Breast epithelium (tissue), 4 donors: Measurements from ENCODE around the gene FAM131B. TPM values are rescaled to one million over a fixed set of nuclear protein-coding genes. Genes with fewer than 3 reads are reported as not detected.

ENCODE experiments used
- DNase-seq, 2 donors: peaks; one replicate each; pipeline ENCODE4 v3.0.0-alpha.2; 2019; ENCODE audit warnings: low spot score in 2 of 2
- H3K27ac ChIP-seq, 2 donors: fragments of 200-600 bp; sonication (generic) in 1 of 2; one replicate each; pipeline ENCODE4 v1.5.1; 2016 to 2019; ENCODE audit warnings: mild to moderate bottlenecking in 1 of 2
- H3K27me3 ChIP-seq, 2 donors: fragments of 200-600 bp; sonication (generic) in 1 of 2; one replicate each; pipeline versions ENCODE4 v1.5.1 to v1.6.0; 2017 to 2019; ENCODE audit warnings: control low read depth in 1 of 2, mild to moderate bottlenecking in 1 of 2
- H3K36me3 ChIP-seq: fragments of 200-600 bp; one replicate; pipeline ENCODE4 v1.5.1; 2019
- H3K4me1 ChIP-seq, 2 donors: fragments of 200-600 bp; sonication (generic); one replicate each; pipeline ENCODE4 v1.5.1; 2016 to 2019; ENCODE audit warnings: control low read depth in 1 of 2
- H3K4me3 ChIP-seq, 3 donors: fragments of 200-600 bp; sonication (generic); 1 replicate in 2 of 3; 2 replicates in 1 of 3; pipeline ENCODE4 v1.5.1; 2016 to 2019; ENCODE audit warnings: mild to moderate bottlenecking in 3 of 3, moderate library complexity in 2 of 3
- H3K9me3 ChIP-seq, 2 donors: fragments of 200-600 bp; sonication (generic) in 1 of 2; one replicate each; pipeline ENCODE4 v1.5.1; 2016 to 2019; ENCODE audit warnings: control low read depth in 1 of 2
- CTCF ChIP-seq, 3 donors: fragments of 450-650 bp; IDR thresholded peaks; one replicate each; pipeline ENCODE4 v1.5.1; 2016 to 2017; ENCODE audit warnings: antibody characterized with exemption in 3 of 3, mild to moderate bottlenecking in 3 of 3, moderate library complexity in 3 of 3
- POLR2A ChIP-seq: fragments of 450-650 bp; IDR thresholded peaks from one replicate; pipeline ENCODE4 v1.6.1; 2016; ENCODE audit warnings: antibody characterized with exemption, mild to moderate bottlenecking, moderate library complexity
- POLR2AphosphoS5 ChIP-seq, 3 donors: sonication (generic); formaldehyde crosslinking; IDR thresholded peaks; one replicate each; pipeline ENCODE4 v1.6.1; 2017; ENCODE audit warnings: antibody characterized with exemption in 3 of 3
- intact Hi-C: fragments of 100-400 bp; cut with DNase I; formaldehyde crosslinking; loops from one replicate; pipeline ENCODE4 v1.15.1; 2023; ENCODE audit warnings: low total_unique reads
- total RNA-seq, 3 donors: library from RNA; depleted of rRNA; stranded (reverse); fragments of >200 nt; gene quantifications; one replicate each; pipeline ENCODE4 v1.1.0, GENCODE V29; 2016

The FAM131B gene
- total RNA-seq, 3 donors from 2014 or later: 0.48 to 2.3 (median 0.73) TPM

- H3K9me3 ChIP-seq: no peaks in the 10 kb centered on the region
- no peak for DNase-seq
- intact Hi-C loops: no loop called here
- peaks cover 22 to 23% of the 10 kb centered on the region in 2 donors for H3K4me1 ChIP-seq
- H3K27ac ChIP-seq: peak overlapping the region; percentile 76 to 100
- H3K36me3 ChIP-seq: no peaks in the 10 kb centered on the region
- no peaks in the 10 kb centered on the region for H3K27me3 ChIP-seq
- H3K4me3 ChIP-seq: no peak overlapping the region
- TF ChIP-seq POLR2AphosphoS5 (IDR thresholded peaks at IDR 0.05): no peak
- TF ChIP-seq CTCF (IDR thresholded peaks at IDR 0.05): no peak
- TF ChIP-seq POLR2A: no peak
Measured at GRCh38 chr7:143390104-143390772, 27.7 kb upstream of the FAM131B start.

DNA sequence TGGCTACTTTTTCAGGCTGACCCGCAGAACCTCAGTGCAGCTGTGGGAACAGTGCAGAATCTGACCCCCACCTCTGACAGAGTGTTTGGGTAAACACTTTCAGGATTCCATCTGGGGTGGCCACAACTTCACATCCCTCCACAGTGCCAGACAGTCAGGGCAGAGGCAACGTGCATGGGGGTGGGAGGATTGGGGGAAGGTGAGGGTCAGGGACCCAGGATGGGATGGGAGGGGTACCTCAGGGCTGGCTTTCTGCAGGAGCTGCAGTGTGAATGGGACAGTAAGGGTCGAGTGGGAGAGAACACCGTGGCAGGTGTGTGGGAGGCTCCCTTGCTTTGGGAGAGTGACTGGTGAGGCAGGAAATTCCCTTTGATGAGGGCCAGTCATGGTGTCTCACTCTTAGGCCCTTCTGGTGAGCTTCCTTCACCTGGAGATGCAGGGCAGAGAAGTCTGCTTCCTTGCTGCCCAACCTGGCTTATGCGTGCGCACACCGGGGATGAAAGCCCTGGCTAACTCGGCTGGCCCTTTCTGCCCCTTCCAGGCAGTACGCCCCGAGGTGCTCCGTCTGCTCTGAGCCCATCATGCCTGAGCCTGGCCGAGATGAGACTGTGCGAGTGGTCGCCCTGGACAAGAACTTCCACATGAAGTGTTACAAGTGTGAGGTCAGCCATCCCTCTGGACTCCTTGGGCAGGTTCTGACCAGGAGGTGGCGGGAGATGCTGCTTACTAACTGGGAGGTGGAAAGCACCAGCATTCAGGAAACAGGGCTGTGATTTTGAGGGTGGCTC is 27.0 kb upstream of the FAM131B start:
- no peak for TF ChIP-seq POLR2A
- no peak for TF ChIP-seq POLR2AphosphoS5 (IDR thresholded peaks at IDR 0.05)
- no peak for TF ChIP-seq CTCF (IDR thresholded peaks at IDR 0.05)
- Histone ChIP-seq H3K4me1 (peaks cover 22 to 23% of the 10 kb centered on the region in 2 donors), H3K36me3 (no peaks in the 10 kb centered on the region), H3K27me3 (no peaks in the 10 kb centered on the region), H3K27ac (peak overlapping the region; percentile 76 to 100), H3K9me3 (no peaks in the 10 kb centered on the region), H3K4me3 (peak overlapping the region in 1 of 3 donors; percentile 15)
- DNase-seq: no peak
- intact Hi-C loops: no loop called here

- peaks cover 26 to 27% of the 10 kb centered on the region in 2 donors for H3K4me1 ChIP-seq
- no peak for DNase-seq
- no peak for TF ChIP-seq CTCF (IDR thresholded peaks at IDR 0.05)
- TF ChIP-seq POLR2A: no peak
- no peak for TF ChIP-seq POLR2AphosphoS5 (IDR thresholded peaks at IDR 0.05)
- peak overlapping the region in 1 of 3 donors; percentile 87 for H3K4me3 ChIP-seq
- H3K27me3 ChIP-seq: no peaks in the 10 kb centered on the region
- H3K27ac ChIP-seq: peak overlapping the region; percentile 76 to 100
- H3K36me3 ChIP-seq: no peaks in the 10 kb centered on the region
- intact Hi-C loops: no loop called here
- H3K9me3 ChIP-seq: no peaks in the 10 kb centered on the region
Measured at GRCh38 chr7:143388491-143389101, 26.1 kb upstream of the FAM131B start.

GRCh38 chr7:143388051-143388450 is 25.5 kb upstream of the FAM131B start:
- H3K4me3 ChIP-seq: peak overlapping the region in 1 of 3 donors; percentile 87
- no peaks in the 10 kb centered on the region for H3K36me3 ChIP-seq
- intact Hi-C loops: no loop called here

More at GRCh38 chr7:143388051-143388450, 25.5 kb upstream of the FAM131B start:
- Histone ChIP-seq H3K27me3 (no peaks in the 10 kb centered on the region), H3K9me3 (no peaks in the 10 kb centered on the region), H3K27ac (peak overlapping the region; percentile 98 to 100), H3K4me1 (peaks cover 26 to 31% of the 10 kb centered on the region in 2 donors)
- TF ChIP-seq POLR2A (no peak), CTCF (IDR thresholded peaks at IDR 0.05) (no peak), POLR2AphosphoS5 (IDR thresholded peaks at IDR 0.05) (no peak)
- no peak for DNase-seq
